ENCODE data around the gene ITGA11. TPM values are rescaled to one million over a fixed set of nuclear protein-coding genes. Genes with fewer than 3 reads are reported as not detected.
"Not testable (repeated sequence)": the region's sequence is repeated elsewhere in the genome, so short reads cannot be mapped to it uniquely, and the experiment has no call there.

ITGA11 gene
- total RNA-seq, 1 experiment from 2014 or later: 63.4 TPM

- Histone ChIP-seq H3K9me3 (0 out of 2 replicates have a peak, but pooled peaks cover 2% of the 10 kb centered on the region), H3K4me3 (no peak overlapping the region), H3K27me3 (no peaks in the 10 kb centered on the region), H3K36me3 (peaks cover 33% of the 10 kb centered on the region)
- no peak for DNase-seq
Observed at GRCh38 chr15:68407886-68408881, 23.8 kb downstream of the ITGA11 start.

- peaks cover 2% of the 10 kb centered on the region; the same call in 1 of the 2 replicates for H3K9me3 ChIP-seq
- no peak overlapping the region for H3K4me3 ChIP-seq
- no peaks in the 10 kb centered on the region for H3K27me3 ChIP-seq
- DNase-seq: no peak
- peaks cover 38% of the 10 kb centered on the region for H3K36me3 ChIP-seq
Observed at GRCh38 chr15:68407141-68407885, 24.6 kb downstream of the ITGA11 start.

- Histone ChIP-seq H3K36me3 (peaks cover 46% of the 10 kb centered on the region), H3K4me3 (no peak overlapping the region), H3K27me3 (no peaks in the 10 kb centered on the region), H3K9me3 (peaks cover 2% of the 10 kb centered on the region; the same call in 1 of the 2 replicates)
- no peak for DNase-seq
Observed at GRCh38 chr15:68405378-68406250, 26.3 kb downstream of the ITGA11 start.

- H3K36me3 ChIP-seq: peaks cover 46% of the 10 kb centered on the region
- no peak overlapping the region for H3K4me3 ChIP-seq
- no peak for DNase-seq
- peaks cover 7% of the 10 kb centered on the region for H3K9me3 ChIP-seq
- no peaks in the 10 kb centered on the region for H3K27me3 ChIP-seq
Observed at GRCh38 chr15:68404056-68404798, 27.7 kb downstream of the ITGA11 start.

GRCh38 chr15:68403161-68403941, 28.6 kb downstream of the ITGA11 start:
- H3K9me3 ChIP-seq: peaks cover 7% of the 10 kb centered on the region
- peaks cover 39% of the 10 kb centered on the region for H3K36me3 ChIP-seq
- no peak for DNase-seq
- H3K4me3 ChIP-seq: no peak overlapping the region
- no peaks in the 10 kb centered on the region for H3K27me3 ChIP-seq

- no peak for DNase-seq
Observed at GRCh38 chr15:68402432-68403160, 29.4 kb downstream of the ITGA11 start.

GRCh38 chr15:68401496-68402431, 30.2 kb downstream of the ITGA11 start:
- H3K36me3 ChIP-seq: peaks cover 35% of the 10 kb centered on the region
- H3K4me3 ChIP-seq: no peak overlapping the region
- no peak for DNase-seq
- H3K9me3 ChIP-seq: peaks cover 7% of the 10 kb centered on the region
- H3K27me3 ChIP-seq: no peaks in the 10 kb centered on the region

More at GRCh38 chr15:68402432-68403160, 29.4 kb downstream of the ITGA11 start:
- H3K4me3 ChIP-seq: no peak overlapping the region
- H3K36me3 ChIP-seq: peaks cover 35% of the 10 kb centered on the region
- peaks cover 7% of the 10 kb centered on the region for H3K9me3 ChIP-seq
- H3K27me3 ChIP-seq: no peaks in the 10 kb centered on the region

- Histone ChIP-seq H3K4me3 (no peak overlapping the region), H3K9me3 (peaks cover 11% of the 10 kb centered on the region), H3K27me3 (no peaks in the 10 kb centered on the region), H3K36me3 (peaks cover 33% of the 10 kb centered on the region)
- DNase-seq: no peak
Observed at GRCh38 chr15:68400066-68400456, 31.9 kb downstream of the ITGA11 start.

- no peak overlapping the region for H3K4me3 ChIP-seq
- peaks cover 36% of the 10 kb centered on the region for H3K36me3 ChIP-seq
- no peak for DNase-seq
- peaks cover 12% of the 10 kb centered on the region for H3K9me3 ChIP-seq
- H3K27me3 ChIP-seq: no peaks in the 10 kb centered on the region
Observed at GRCh38 chr15:68399096-68400065, 32.6 kb downstream of the ITGA11 start.

GRCh38 chr15:68397999-68398398, 34.0 kb downstream of the ITGA11 start:
- peaks cover 42% of the 10 kb centered on the region for H3K36me3 ChIP-seq
- not testable (repeated sequence) for H3K4me3 ChIP-seq, DNase-seq, H3K27me3 ChIP-seq
- H3K9me3 ChIP-seq: peaks cover 15% of the 10 kb centered on the region

GRCh38 chr15:68396068-68396467, 35.9 kb downstream of the ITGA11 start:
- Histone ChIP-seq H3K9me3 (peaks cover 23% of the 10 kb centered on the region), H3K27me3 (no peaks in the 10 kb centered on the region), H3K4me3 (no peak overlapping the region), H3K36me3 (peaks cover 45% of the 10 kb centered on the region)
- no peak for DNase-seq

GRCh38 chr15:68391121-68391520, 40.8 kb downstream of the ITGA11 start:
- peaks cover 41% of the 10 kb centered on the region for H3K36me3 ChIP-seq
- no peaks in the 10 kb centered on the region for H3K27me3 ChIP-seq
- DNase-seq: no peak
- H3K9me3 ChIP-seq: peaks cover 13% of the 10 kb centered on the region
- H3K4me3 ChIP-seq: no peak overlapping the region
